Measurements from ENCODE around the gene SMIM44.

SMIM44 gene

DNA sequence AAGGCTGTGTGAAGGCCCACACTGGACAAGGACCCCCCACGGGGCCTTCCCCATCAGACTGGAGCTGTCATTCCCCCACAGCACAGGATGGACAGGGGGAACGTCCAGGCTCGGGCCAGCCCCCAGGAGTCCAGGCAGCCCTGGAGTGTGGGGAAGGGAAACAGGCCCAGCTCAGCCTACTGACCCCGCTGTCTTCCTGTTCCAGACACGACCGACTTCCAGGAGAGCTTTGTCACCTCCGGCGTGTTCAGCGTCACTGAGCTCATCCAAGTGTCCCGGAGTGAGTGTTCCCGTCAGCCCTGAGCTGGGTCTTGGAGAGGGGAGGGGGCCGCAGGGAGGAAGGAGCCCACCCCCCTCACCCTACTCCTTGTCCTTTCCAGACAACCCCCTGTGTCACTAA lies 49.9 kb downstream of the SMIM44 start:
- DNase-seq = no peak

All from stimulated activated CD8-positive, alpha-beta memory T cell treated with anti-CD3 and anti-CD28 coated beads, Interleukin-4, amount 100 ng/mL, for 48 hours (primary cell).